GM23338 (cell line): Measurements from ENCODE around the gene ACOX1.

Experiments used
- CTCF ChIP-seq, 2 experiments: fragments of 200-600 bp in 1 of 2; sonication (generic) in 1 of 2; conservative IDR thresholded peaks; 2 replicates each; pipeline versions ENCODE4 v1.5.1 to v1.6.1; 2016 to 2017; ENCODE audit warnings: antibody characterized with exemption in 2 of 2, low read depth in 2 of 2, mild to moderate bottlenecking in 2 of 2, moderate library complexity in 1 of 2
- EZH2 ChIP-seq: fragments of 200-600 bp; sonication (generic); IDR thresholded peaks from one replicate; pipeline ENCODE4 v1.8.0; 2017; ENCODE audit warnings: antibody characterized with exemption, mild to moderate bottlenecking, low read depth; ENCODE audit not compliant: unreplicated experiment
- POLR2AphosphoS5 ChIP-seq: IDR thresholded peaks from 2 replicates; pipeline ENCODE4 v1.6.1; 2016; ENCODE audit warnings: antibody characterized with exemption, low read depth

- TF ChIP-seq CTCF (conservative IDR thresholded peaks at IDR 0.05; ENCODE audit: low read depth in 2 of 2), result no peak
- TF ChIP-seq EZH2, result no peak
- no peak for TF ChIP-seq POLR2AphosphoS5
These were observed 77.2 kb downstream of the ACOX1 start for GRCh38 chr17:75901727-75902126.
